ENCODE data around the gene FES. TPM values are rescaled to one million over a fixed set of nuclear protein-coding genes. Genes with fewer than 3 reads are reported as not detected.
A peak's percentile ranks its signal among the peaks of the same experiment; 100 is the strongest.

Gene FES
- total RNA-seq, 1 experiment from 2014 or later = 4.7 TPM

- no peak for DNase-seq (ENCODE audit: low read depth)
Observed at GRCh38 chr15:90876046-90876445, 8.3 kb upstream of the FES start.

DNA sequence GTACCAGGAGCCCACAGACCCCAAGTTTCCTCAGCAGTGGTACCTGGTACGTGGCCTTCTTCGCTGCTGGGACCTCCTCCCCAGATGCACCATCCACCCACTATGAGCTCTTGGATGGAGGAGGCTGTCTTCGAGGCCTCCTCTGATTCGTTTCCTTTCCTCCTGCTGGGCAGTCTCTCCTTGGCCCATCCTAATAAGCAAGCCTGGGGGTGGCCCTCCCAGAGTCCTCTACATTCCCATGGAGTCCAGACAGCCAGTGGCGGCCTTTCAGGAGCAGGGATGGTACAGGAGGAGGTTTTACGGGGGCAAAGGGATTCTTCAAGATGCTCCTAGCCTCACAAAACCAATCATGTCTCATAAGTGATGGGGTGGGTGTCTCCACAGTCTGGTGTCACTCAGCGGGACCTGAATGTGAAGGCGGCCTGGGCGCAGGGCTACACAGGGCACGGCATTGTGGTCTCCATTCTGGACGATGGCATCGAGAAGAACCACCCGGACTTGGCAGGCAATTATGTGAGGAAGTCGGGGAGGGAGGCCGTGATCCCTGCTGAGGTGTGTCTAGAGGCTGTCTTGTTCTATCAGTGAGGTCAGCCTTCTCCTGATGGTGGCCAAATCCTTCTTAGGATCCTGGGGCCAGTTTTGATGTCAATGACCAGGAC is 7.7 kb upstream of the FES start:
- no peak for DNase-seq (ENCODE audit: low read depth)

DNA sequence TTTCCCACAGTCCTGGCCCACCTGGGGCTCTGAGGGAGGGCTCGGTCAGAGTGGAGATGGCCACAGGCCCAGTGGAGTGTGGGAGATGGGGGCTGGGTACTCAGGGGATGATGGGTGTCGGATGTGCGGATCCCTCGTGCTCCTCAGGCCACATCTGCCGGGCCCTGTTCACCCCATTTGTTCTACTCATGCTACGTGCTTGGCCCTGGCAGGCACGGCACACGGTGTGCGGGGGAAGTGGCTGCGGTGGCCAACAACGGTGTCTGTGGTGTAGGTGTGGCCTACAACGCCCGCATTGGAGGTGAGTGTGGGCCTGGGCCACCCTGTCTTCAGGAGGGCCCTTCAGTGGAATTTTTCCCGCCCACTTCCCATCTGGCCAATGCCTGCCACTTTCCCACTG is 7.0 kb upstream of the FES start:
- DNase-seq (ENCODE audit: low read depth) = no peak

DNA sequence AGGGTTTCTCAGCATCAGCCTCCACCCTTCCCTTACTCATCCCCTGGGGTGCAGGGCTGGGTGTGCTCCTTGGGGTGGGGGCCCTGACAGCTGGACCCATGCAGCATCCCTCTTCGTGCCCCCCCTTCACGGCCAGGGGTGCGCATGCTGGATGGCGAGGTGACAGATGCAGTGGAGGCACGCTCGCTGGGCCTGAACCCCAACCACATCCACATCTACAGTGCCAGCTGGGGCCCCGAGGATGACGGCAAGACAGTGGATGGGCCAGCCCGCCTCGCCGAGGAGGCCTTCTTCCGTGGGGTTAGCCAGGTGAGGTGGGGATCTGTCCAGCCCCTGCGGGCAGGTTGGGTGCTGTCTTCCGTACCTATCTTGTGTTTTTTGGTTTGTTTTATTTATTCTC is 6.3 kb upstream of the FES start:
- no peak for DNase-seq (ENCODE audit: low read depth)

DNA sequence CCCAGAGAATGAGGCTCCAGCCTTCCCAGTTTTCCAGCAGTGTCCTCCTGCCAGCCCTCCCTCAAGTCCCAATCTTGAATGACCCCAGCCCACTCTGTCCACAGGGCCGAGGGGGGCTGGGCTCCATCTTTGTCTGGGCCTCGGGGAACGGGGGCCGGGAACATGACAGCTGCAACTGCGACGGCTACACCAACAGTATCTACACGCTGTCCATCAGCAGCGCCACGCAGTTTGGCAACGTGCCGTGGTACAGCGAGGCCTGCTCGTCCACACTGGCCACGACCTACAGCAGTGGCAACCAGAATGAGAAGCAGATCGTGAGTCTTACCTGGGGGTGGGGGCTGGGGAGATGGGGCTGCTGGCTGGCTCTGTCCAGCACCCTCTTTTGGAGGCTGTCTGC is 5.6 kb upstream of the FES start:
- no peak for DNase-seq (ENCODE audit: low read depth)

DNA sequence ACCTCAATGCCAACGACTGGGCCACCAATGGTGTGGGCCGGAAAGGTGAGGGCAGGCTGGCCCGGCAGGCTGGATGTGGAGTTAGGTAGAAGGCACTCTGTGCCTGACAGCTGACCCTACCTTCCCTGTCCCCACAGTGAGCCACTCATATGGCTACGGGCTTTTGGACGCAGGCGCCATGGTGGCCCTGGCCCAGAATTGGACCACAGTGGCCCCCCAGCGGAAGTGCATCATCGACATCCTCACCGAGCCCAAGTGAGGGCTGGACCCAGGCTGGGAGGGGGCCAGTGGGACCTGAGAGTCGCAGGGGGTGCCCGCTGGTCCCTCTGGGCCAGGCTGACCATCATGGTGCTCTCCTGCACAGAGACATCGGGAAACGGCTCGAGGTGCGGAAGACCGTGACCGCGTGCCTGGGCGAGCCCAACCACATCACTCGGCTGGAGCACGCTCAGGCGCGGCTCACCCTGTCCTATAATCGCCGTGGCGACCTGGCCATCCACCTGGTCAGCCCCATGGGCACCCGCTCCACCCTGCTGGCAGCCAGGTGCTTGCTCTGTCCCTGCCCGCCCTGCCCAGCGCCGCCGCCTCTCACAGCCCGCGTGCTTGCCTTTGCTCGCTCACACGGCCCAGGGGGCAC is 4.5 kb upstream of the FES start:
- no peak for DNase-seq (ENCODE audit: low read depth)

DNA sequence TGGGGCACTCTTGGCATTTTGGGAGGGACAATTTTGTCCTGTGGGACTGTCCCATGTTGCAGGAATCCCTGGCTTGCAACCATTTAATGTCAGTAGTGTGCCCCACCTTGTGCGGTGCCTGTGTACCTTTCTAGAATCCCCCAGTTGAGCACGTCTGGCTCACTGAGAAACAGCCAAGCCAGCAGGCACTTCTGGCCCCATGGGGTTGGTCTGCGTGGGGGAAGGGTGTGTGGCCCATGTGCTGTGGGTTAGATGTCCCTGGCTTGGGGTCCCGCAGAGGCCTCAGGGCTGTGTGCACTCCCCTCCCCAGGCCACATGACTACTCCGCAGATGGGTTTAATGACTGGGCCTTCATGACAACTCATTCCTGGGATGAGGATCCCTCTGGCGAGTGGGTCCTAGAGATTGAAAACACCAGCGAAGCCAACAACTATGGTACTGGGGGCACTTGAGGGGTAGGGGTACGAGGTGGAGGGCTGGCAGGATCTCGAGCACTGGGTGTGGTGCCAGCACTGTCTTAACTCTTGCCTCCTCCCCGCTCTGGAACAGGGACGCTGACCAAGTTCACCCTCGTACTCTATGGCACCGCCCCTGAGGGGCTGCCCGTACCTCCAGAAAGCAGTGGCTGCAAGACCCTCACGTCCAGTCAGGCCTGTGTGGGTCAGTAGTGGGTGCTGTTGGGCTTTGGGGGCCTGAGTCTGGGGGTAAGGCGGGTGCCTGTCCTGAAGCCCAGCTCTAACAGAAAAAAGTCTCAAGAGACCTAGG is 3.7 kb upstream of the FES start:
- DNase-seq (ENCODE audit: low read depth) = no peak

GRCh38 chr15:90881181-90881977 is 2.9 kb upstream of the FES start:
- no peak for DNase-seq (ENCODE audit: low read depth)

DNA sequence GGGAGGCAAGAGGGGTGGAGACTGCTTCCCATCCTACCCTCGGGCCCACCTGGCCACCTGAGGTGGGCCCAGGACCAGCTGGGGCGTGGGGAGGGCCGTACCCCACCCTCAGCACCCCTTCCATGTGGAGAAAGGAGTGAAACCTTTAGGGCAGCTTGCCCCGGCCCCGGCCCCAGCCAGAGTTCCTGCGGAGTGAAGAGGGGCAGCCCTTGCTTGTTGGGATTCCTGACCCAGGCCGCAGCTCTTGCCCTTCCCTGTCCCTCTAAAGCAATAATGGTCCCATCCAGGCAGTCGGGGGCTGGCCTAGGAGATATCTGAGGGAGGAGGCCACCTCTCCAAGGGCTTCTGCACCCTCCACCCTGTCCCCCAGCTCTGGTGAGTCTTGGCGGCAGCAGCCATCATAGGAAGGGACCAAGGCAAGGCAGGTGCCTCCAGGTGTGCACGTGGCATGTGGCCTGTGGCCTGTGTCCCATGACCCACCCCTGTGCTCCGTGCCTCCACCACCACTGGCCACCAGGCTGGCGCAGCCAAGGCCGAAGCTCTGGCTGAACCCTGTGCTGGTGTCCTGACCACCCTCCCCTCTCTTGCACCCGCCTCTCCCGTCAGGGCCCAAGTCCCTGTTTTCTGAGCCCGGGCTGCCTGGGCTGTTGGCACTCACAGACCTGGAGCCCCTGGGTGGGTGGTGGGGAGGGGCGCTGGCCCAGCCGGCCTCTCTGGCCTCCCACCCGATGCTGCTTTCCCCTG is 2.2 kb upstream of the FES start:
- DNase-seq (ENCODE audit: low read depth) = no peak

DNA sequence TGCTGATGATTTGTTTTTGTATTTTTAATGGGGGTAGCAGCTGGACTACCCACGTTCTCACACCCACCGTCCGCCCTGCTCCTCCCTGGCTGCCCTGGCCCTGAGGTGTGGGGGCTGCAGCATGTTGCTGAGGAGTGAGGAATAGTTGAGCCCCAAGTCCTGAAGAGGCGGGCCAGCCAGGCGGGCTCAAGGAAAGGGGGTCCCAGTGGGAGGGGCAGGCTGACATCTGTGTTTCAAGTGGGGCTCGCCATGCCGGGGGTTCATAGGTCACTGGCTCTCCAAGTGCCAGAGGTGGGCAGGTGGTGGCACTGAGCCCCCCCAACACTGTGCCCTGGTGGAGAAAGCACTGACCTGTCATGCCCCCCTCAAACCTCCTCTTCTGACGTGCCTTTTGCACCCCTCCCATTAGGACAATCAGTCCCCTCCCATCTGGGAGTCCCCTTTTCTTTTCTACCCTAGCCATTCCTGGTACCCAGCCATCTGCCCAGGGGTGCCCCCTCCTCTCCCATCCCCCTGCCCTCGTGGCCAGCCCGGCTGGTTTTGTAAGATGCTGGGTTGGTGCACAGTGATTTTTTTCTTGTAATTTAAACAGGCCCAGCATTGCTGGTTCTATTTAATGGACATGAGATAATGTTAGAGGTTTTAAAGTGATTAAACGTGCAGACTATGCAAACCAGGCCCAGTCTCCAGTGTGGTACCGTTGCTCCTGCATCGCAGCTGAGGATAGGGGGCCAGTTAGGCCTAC is 1.4 kb upstream of the FES start:
- DNase-seq (ENCODE audit: low read depth) = no peak

GRCh38 chr15:90883526-90883975 is 753 bp upstream of the FES start:
- no peak for DNase-seq (ENCODE audit: low read depth)

DNA sequence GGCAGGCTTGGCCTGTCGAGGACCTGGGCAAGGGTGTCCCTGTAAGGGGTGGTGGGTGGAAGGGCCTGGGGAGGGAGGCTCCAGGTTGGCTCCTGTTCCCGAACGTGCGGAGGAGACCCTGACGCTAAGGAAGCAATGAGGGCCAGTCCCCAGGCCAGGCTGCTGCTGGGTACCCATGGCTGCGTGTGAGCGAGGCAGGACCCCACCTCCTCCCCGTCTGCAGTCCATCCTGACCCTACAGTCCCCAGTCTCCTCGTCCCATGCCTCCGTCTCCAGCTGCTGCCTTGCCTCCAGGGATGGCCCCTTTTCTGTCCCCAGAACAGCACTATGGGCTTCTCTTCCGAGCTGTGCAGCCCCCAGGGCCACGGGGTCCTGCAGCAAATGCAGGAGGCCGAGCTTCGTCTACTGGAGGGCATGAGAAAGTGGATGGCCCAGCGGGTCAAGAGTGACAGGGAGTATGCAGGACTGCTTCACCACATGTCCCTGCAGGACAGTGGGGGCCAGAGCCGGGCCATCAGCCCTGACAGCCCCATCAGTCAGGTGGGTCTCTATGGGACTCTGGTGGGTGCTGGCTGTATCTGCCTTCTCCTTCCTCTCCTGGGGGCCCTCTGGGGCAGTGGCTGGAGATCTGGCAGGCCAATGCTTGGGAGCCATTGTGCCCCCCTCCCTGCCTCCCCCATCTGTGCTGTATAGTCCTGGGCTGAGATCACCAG is 571 bp downstream of the FES start:
- no peak for DNase-seq (ENCODE audit: low read depth)

GRCh38 chr15:90885432-90886290 is 1.4 kb downstream of the FES start:
- DNase-seq (ENCODE audit: low read depth) = peak; percentile 52

DNA sequence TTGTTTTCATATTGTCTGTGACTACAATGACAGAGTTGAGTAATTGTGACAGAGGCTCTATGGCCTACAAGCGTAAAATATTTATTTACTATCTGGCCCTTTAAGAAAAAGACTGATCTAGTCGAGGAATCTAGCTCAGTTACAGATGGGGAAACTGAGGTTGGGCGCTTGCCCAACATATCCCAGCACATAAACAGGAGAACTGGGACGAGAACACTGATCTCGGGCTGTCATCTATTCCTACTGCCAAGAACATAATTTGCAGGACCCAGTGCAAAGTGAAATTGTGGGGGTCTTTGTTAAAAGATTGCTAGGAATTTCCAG is 1.9 kb downstream of the FES start:
- no peak for DNase-seq (ENCODE audit: low read depth)

DNA sequence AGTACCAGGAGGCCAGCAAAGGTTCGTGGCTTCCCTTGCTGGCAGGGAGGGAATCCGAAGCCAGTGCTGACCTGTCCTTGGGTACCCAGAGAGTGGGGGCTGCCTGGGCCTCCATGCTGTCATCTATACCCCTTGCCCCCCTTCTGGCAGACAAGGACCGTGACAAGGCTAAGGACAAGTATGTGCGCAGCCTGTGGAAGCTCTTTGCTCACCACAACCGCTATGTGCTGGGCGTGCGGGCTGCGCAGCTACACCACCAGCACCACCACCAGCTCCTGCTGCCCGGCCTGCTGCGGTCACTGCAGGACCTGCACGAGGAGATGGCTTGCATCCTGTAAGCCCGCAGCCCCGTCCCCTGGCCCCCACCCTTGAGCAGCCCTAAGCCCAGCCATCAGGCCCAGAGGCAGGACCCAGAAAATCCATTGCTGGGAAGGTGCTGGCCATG is 2.8 kb downstream of the FES start:
- no peak for DNase-seq (ENCODE audit: low read depth)

- DNase-seq (ENCODE audit: low read depth) = no peak
Observed at GRCh38 chr15:90889313-90889730, 5.0 kb downstream of the FES start.

DNA sequence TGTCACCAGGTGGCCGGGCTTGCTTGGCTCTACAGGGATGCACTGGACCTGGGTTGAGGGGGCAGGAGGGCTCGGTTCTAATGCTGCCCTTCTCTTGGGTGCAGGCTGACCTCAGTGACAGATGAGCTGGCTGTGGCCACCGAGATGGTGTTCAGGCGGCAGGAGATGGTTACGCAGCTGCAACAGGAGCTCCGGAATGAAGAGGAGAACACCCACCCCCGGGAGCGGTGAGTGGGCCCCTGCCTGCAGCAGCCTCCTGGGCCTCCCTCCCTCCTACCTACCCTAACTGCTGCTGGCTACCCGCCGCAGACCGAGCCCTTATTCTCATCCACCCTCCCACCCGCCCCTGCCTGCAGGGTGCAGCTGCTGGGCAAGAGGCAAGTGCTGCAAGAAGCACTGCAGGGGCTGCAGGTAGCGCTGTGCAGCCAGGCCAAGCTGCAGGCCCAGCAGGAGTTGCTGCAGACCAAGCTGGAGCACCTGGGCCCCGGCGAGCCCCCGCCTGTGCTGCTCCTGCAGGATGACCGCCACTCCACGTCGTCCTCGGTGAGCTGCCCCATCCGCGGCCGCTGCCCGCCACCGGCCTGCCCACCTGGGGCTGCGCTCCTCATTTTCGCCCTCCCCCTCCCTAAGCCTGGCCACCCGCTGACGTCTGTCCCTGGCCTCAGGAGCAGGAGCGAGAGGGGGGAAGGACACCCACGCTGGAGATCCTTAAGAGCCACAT is 5.6 kb downstream of the FES start:
- DNase-seq (ENCODE audit: low read depth) = no peak

DNA sequence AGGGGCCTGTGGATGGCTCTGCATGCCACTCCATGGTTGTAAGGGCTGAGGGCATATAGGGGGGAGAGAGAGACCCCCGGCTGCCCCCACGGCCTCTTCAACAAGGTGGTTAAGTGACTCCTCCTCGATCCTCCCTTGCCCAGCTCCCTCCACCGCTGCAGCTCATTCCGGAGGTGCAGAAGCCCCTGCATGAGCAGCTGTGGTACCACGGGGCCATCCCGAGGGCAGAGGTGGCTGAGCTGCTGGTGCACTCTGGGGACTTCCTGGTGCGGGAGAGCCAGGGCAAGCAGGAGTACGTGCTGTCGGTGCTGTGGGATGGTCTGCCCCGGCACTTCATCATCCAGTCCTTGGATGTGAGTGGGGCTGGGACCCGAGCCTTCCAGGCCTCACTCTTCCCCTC is 6.5 kb downstream of the FES start:
- no peak for DNase-seq (ENCODE audit: low read depth)

All from RPMI7951 (cell line).